GM12865 (cell line): ENCODE results near the gene RAD51AP1.

ENCODE experiments used
- DNase-seq: peaks from one replicate; pipeline ENCODE4 v3.0.0; 2010; ENCODE audit warnings: low read depth
- H3K4me3 ChIP-seq: 2 replicates; pipeline ENCODE4 v1.5.1; 2011; ENCODE audit warnings: mild to moderate bottlenecking, low read depth, low read length, control low read depth
- CTCF ChIP-seq: IDR thresholded peaks from 2 replicates; pipeline ENCODE4 v1.5.1; 2011; ENCODE audit warnings: low read length, control low read depth, low read depth, inconsistent platforms; ENCODE audit not compliant: insufficient read depth; ENCODE audit errors: missing control alignments

RAD51AP1 gene

GRCh38 chr12:4545195-4545594 is 6.5 kb downstream of the RAD51AP1 start:
- TF ChIP-seq CTCF, result no peak
- DNase-seq, result no peak
- H3K4me3 ChIP-seq, result no peak overlapping the region

GRCh38 chr12:4552191-4552590 is 13.5 kb downstream of the RAD51AP1 start:
- H3K4me3 ChIP-seq, result no peak overlapping the region
- no peak for TF ChIP-seq CTCF
- DNase-seq, result no peak

- no peak for TF ChIP-seq CTCF
- no peak overlapping the region for H3K4me3 ChIP-seq
- no peak for DNase-seq
Observed at GRCh38 chr12:4553943-4554342, 15.3 kb downstream of the RAD51AP1 start.

GRCh38 chr12:4555804-4556203 is 17.1 kb downstream of the RAD51AP1 start:
- TF ChIP-seq CTCF, result no peak
- no peak for DNase-seq
- no peak overlapping the region for H3K4me3 ChIP-seq

- H3K4me3 ChIP-seq, result no peak overlapping the region
- TF ChIP-seq CTCF, result no peak
- no peak for DNase-seq
Observed at GRCh38 chr12:4556735-4557530, 18.2 kb downstream of the RAD51AP1 start.

- H3K4me3 ChIP-seq, result no peak overlapping the region
- no peak for TF ChIP-seq CTCF
- no peak for DNase-seq
Observed at GRCh38 chr12:4557586-4557985, 18.9 kb downstream of the RAD51AP1 start.

- DNase-seq, result no peak
- H3K4me3 ChIP-seq, result no peak overlapping the region
- TF ChIP-seq CTCF, result no peak
Observed at GRCh38 chr12:4558171-4558570, 19.5 kb downstream of the RAD51AP1 start.
